C4-2B (cell line): ENCODE results near the gene HOXA6.

Experiments used
- H3K27ac ChIP-seq: fragments of 450-650 bp; 2 replicates; pipeline ENCODE4 v1.5.1; 2017
- ZFX ChIP-seq: fragments of 450-650 bp; IDR thresholded peaks from 2 replicates; pipeline ENCODE4 v1.6.1; 2017
- TF ChIP-seq, protein P1 (sequence below): fragments of 450-650 bp; conservative IDR thresholded peaks from 2 replicates; pipeline ENCODE4 v1.5.1; 2017; ENCODE audit warnings: mild to moderate bottlenecking

The HOXA6 gene

DNA sequence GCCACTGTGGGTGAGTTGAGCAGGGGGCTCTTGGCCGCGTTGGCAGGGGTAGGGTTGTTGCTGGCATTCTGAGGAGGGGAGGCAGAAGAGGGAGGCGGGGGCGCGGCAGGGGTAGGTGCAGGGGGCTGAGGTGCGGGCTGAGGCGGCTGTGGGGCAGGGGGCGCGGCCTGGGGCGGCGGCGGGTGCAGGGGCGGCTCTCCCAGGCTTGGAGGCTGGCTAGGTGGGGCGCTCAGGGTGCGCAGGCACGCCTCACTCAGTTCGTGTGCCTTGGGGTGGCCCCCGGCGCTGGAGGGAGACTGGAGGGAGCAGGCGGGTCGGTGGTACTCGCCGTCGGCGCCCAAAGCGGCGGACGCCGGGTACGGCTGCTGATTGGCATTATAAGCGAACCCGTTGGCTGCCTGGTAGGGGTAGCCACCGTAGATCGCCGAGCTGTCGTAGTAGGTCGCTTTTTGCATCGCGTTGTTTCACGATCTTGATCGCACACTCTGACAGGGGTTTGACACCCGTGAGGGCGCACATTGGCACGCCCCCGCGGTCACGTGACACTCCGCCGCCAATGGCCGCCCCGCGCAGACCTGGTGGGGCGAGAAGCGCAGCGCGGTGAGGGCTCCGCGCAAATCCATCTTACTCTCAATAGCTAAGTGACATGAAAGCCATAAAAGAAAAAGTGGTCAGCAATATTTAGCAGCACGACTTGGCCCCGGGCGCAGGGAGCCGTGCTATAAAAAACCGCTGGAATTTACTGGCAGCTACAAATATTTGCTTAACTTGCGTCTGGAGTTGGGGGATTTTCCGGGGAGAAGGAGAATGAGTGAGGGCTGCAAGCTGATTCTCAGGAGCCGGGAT lies 37.2 kb downstream of the HOXA6 start:
- no peak overlapping the region for H3K27ac ChIP-seq
- TF ChIP-seq, protein P1, sequence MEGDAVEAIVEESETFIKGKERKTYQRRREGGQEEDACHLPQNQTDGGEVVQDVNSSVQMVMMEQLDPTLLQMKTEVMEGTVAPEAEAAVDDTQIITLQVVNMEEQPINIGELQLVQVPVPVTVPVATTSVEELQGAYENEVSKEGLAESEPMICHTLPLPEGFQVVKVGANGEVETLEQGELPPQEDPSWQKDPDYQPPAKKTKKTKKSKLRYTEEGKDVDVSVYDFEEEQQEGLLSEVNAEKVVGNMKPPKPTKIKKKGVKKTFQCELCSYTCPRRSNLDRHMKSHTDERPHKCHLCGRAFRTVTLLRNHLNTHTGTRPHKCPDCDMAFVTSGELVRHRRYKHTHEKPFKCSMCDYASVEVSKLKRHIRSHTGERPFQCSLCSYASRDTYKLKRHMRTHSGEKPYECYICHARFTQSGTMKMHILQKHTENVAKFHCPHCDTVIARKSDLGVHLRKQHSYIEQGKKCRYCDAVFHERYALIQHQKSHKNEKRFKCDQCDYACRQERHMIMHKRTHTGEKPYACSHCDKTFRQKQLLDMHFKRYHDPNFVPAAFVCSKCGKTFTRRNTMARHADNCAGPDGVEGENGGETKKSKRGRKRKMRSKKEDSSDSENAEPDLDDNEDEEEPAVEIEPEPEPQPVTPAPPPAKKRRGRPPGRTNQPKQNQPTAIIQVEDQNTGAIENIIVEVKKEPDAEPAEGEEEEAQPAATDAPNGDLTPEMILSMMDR: no peak
- TF ChIP-seq ZFX: no peak

DNA sequence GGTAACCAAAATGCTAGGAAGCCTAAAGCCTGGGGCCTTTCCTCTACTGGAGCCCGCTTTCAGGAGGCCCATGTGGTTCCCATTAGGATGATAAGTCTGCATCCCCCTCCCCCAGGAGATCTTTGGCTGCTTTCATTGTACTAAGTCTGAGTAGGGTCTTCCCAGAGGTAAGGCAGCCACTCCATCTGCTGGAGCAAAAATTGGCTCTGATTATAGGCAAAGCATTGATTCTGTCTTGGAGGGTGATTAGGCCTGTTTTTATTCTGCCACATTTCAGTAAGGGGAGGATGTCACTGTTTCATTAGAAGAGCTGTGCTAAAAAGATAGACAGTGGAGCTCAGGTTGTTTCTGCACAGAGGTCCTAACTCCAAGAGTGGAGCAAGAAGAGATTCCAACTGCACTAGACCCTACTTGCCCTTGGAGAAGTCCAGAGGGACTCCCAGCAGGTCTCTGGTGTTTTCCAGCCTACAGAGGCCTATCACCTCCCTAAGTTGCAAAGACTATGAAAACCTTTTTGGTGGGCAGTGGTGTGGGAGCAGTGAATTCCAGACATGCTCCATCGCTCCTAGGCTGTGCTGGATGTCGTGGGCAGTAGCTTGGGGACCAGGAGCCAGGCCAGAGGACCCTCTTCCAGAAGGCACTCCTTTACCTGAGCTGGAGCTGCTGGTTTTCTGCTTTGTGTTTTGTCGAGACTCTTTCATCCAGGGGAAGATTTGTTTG lies 37.9 kb downstream of the HOXA6 start:
- TF ChIP-seq ZFX: no peak
- TF ChIP-seq, protein P1: no peak
- H3K27ac ChIP-seq: no peak overlapping the region

DNA sequence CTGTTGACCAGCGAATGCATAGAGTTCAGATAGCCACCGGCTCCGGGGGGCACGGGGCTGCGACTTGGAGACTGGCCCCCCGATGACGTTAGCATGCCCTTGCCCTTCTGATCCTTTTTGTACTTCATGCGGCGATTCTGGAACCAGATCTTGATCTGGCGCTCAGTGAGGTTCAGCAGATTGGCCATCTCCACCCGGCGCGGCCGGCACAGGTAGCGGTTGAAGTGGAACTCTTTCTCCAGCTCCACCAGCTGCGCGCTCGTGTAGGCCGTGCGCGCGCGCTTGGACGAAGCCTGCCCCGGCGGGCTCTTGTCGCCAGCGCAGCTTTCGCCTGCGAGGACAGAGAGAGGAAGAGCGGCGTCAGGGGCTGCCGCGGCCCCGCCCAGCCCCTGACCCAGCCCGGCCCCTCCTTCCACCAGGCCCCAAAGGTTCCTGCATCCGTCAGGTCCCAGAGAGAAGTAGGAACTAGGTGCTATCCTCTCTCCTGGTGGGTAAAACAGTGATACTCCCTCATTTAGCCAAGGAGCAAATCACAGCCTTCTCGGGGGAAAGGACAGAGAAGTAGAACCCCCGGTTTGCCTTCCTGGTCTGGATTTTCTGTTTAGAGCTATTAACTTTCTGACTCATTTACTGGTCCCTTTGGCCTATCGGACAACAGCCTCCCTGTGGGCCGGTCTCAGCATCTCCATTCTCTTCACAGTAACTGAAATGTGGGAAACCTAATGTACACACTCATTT lies 39.0 kb downstream of the HOXA6 start:
- no peak overlapping the region for H3K27ac ChIP-seq
- no peak for TF ChIP-seq ZFX
- TF ChIP-seq, protein P1: no peak

GRCh38 chr7:27107391-27108381 lies 39.9 kb downstream of the HOXA6 start:
- TF ChIP-seq ZFX: no peak
- TF ChIP-seq, protein P1: no peak
- H3K27ac ChIP-seq: no peak overlapping the region

- no peak for TF ChIP-seq ZFX
- TF ChIP-seq, protein P1: no peak
- no peak overlapping the region for H3K27ac ChIP-seq
Measured at GRCh38 chr7:27106901-27107240, 40.7 kb downstream of the HOXA6 start.

GRCh38 chr7:27106181-27106900 lies 41.2 kb downstream of the HOXA6 start:
- no peak for TF ChIP-seq ZFX
- TF ChIP-seq, protein P1: no peak
- no peak overlapping the region for H3K27ac ChIP-seq
